SK-N-SH treated with all-trans-retinoic acid at 6 μM for 48 hours (cell line): ENCODE measurements around the gene CGREF1.

ENCODE experiments used
- ATAC-seq: fragments of 200-7000 bp; cut with Tn5 transposase; 3 replicates; pipeline ENCODE4 v1.9.1; 2020; ENCODE audit warnings: mild to moderate bottlenecking, moderate library complexity
- BACH2 ChIP-seq: fragments of 250-450 bp; sonication (Bioruptor Pico); IDR thresholded peaks from 2 replicates; pipeline ENCODE4 v1.9.0; 2021; ENCODE audit warnings: mild to moderate bottlenecking, borderline replicate concordance
- CSDC2 ChIP-seq: fragments of 250-450 bp; sonication (Bioruptor Pico); IDR thresholded peaks from 2 replicates; pipeline ENCODE4 v1.5.0; 2020; ENCODE audit warnings: mild to moderate bottlenecking, moderate library complexity
- CSRNP3 ChIP-seq: fragments of 250-450 bp; sonication (Bioruptor Pico); IDR thresholded peaks from 2 replicates; pipeline ENCODE4 v1.5.1; 2021; ENCODE audit warnings: mild to moderate bottlenecking, moderate library complexity
- ESRRG ChIP-seq: fragments of 250-450 bp; sonication (Bioruptor Pico); IDR thresholded peaks from 2 replicates; pipeline ENCODE4 v1.6.1; 2021; ENCODE audit warnings: mild to moderate bottlenecking
- GLIS3 ChIP-seq: fragments of 250-450 bp; sonication (Bioruptor Pico); IDR thresholded peaks from 2 replicates; pipeline ENCODE4 v1.5.0; 2020; ENCODE audit warnings: mild to moderate bottlenecking, moderate library complexity
- ISL1 ChIP-seq: fragments of 250-450 bp; sonication (Bioruptor Pico); IDR thresholded peaks from 2 replicates; pipeline ENCODE4 v2.1.2; 2022; ENCODE audit warnings: mild to moderate bottlenecking, moderate library complexity
- OSR1 ChIP-seq: fragments of 250-450 bp; sonication (Bioruptor Pico); IDR thresholded peaks from 2 replicates; pipeline ENCODE4 v1.8.0; 2022; ENCODE audit warnings: moderate library complexity, mild to moderate bottlenecking, inconsistent platforms
- PPARA ChIP-seq: fragments of 250-450 bp; sonication (Bioruptor Pico); IDR thresholded peaks from 2 replicates; pipeline ENCODE4 v1.5.0; 2020; ENCODE audit warnings: mild to moderate bottlenecking, borderline replicate concordance
- SNAI2 ChIP-seq: fragments of 250-450 bp; sonication (Bioruptor Pico); IDR thresholded peaks from 2 replicates; pipeline ENCODE4 v1.5.0; 2020; ENCODE audit warnings: mild to moderate bottlenecking, moderate library complexity
- TCF4 ChIP-seq: fragments of 250-450 bp; sonication (Bioruptor Pico); IDR thresholded peaks from 2 replicates; pipeline ENCODE4 v1.8.0; 2021; ENCODE audit warnings: mild to moderate bottlenecking, moderate library complexity, borderline replicate concordance
- ZC3H10 ChIP-seq: fragments of 250-450 bp; sonication (Bioruptor Pico); IDR thresholded peaks from 2 replicates; pipeline ENCODE4 v1.5.1; 2021; ENCODE audit warnings: mild to moderate bottlenecking, moderate library complexity
- ZFP3 ChIP-seq: fragments of 250-450 bp; sonication (Bioruptor Pico); IDR thresholded peaks from 2 replicates; pipeline ENCODE4 v1.5.0; 2020; ENCODE audit warnings: mild to moderate bottlenecking, moderate library complexity
- ZNF565 ChIP-seq: fragments of 450-650 bp; formaldehyde crosslinking; conservative IDR thresholded peaks from 2 replicates; pipeline ENCODE4 v1.5.0; 2020; ENCODE audit warnings: low read depth, mild to moderate bottlenecking, moderate library complexity
- ZNF70 ChIP-seq: fragments of 450-650 bp; formaldehyde crosslinking; IDR thresholded peaks from 2 replicates; pipeline ENCODE4 v1.5.0; 2020; ENCODE audit warnings: mild to moderate bottlenecking, moderate library complexity
- ZNF8 ChIP-seq: fragments of 450-650 bp; formaldehyde crosslinking; IDR thresholded peaks from 2 replicates; pipeline ENCODE4 v1.5.0; 2020; ENCODE audit warnings: mild to moderate bottlenecking, moderate library complexity
- TF ChIP-seq, protein P1 (sequence below): fragments of 250-450 bp; sonication (Bioruptor Pico); IDR thresholded peaks from 2 replicates; pipeline ENCODE4 v1.5.1; 2020; ENCODE audit warnings: low read depth, mild to moderate bottlenecking, moderate library complexity
- TF ChIP-seq, protein P2 (sequence below): fragments of 250-450 bp; sonication (Bioruptor Pico); IDR thresholded peaks from 2 replicates; pipeline ENCODE4 v1.8.0; 2020; ENCODE audit warnings: mild to moderate bottlenecking, moderate library complexity, borderline replicate concordance
- TF ChIP-seq, protein P3 (sequence below): fragments of 250-450 bp; sonication (Bioruptor Pico); IDR thresholded peaks from 2 replicates; pipeline ENCODE4 v1.8.0; 2021; ENCODE audit warnings: low read depth, mild to moderate bottlenecking, moderate library complexity, borderline replicate concordance

CGREF1 gene

DNA sequence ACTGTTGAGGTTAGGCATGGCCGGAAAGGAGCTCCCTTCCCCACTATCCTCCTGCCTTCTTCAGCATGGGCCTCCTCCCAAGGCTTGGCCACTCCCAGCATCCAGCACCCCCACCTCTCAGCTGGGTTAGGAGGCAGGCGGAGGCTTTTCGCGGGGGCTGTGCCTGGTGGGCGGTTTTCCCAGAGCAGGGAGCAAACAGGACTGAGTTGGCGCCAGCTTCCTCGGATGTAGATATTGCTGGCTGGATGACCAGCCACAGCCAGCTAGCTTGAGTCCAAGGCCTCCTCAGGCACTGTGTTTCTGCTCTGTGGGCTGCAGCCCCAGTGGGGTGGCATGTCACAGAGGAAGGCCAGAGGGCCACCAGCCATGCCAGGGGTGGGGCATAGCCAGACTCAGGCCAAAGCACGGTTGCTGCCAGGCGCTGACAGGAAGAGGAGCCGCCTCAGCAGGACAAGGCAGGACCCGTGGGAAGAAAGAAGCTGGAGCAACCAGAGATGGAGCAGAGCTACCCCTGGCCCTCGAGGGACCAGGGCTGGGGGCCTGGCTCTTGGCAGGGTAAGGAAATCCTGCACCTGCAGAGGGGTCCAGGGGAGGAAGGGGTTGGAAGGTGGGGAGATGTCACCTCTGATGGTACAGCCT lies 30.0 kb upstream of the CGREF1 start, which contains the start of gene TCF23:
TSS of gene TCF23 (plus strand) at position 204 of the 639 bp plus-strand sequence. CDS start at position 334, 130 bp downstream.
- ATAC-seq = no peak
- TF ChIP-seq GLIS3 (no peak), BACH2 (no peak), ZC3H10 (no peak)

DNA sequence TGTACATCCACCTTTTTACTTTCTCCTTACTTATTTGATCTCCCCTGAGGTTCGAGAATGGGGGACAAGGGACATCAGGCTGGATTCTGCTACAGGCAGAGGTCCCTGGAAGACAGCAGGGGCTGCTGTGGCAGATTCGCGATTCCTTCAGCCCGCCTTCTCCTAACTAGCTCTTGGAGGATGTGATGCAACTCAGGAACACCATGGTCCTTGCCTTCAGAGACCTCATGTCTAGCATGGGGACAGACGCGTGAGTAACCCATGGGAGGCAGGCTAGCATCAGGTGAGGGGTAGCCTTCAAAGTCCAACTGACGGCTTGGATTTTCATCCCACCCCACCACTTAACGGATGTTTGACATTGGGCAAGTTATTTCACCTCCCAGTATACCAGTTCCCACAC lies 29.0 kb upstream of the CGREF1 start:
- TF ChIP-seq BACH2 (no peak), ZNF565 (no peak)

GRCh38 chr2:27145682-27146081 lies 26.8 kb upstream of the CGREF1 start:
- ATAC-seq = no peak
- TF ChIP-seq ISL1 (CRISPR knock-in tag) (no peak), ZFP3 (no peak), PPARA (CRISPR knock-in tag) (no peak), OSR1 (CRISPR knock-in tag) (no peak), ZC3H10 (no peak), CSRNP3 (no peak), ZNF70 (CRISPR knock-in tag) (no peak), BACH2 (no peak)
- TF ChIP-seq, protein P1, sequence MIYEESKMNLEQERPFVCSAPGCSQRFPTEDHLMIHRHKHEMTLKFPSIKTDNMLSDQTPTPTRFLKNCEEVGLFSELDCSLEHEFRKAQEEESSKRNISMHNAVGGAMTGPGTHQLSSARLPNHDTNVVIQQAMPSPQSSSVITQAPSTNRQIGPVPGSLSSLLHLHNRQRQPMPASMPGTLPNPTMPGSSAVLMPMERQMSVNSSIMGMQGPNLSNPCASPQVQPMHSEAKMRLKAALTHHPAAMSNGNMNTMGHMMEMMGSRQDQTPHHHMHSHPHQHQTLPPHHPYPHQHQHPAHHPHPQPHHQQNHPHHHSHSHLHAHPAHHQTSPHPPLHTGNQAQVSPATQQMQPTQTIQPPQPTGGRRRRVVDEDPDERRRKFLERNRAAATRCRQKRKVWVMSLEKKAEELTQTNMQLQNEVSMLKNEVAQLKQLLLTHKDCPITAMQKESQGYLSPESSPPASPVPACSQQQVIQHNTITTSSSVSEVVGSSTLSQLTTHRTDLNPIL (CRISPR knock-in tag) = no peak
- TF ChIP-seq, protein P2, sequence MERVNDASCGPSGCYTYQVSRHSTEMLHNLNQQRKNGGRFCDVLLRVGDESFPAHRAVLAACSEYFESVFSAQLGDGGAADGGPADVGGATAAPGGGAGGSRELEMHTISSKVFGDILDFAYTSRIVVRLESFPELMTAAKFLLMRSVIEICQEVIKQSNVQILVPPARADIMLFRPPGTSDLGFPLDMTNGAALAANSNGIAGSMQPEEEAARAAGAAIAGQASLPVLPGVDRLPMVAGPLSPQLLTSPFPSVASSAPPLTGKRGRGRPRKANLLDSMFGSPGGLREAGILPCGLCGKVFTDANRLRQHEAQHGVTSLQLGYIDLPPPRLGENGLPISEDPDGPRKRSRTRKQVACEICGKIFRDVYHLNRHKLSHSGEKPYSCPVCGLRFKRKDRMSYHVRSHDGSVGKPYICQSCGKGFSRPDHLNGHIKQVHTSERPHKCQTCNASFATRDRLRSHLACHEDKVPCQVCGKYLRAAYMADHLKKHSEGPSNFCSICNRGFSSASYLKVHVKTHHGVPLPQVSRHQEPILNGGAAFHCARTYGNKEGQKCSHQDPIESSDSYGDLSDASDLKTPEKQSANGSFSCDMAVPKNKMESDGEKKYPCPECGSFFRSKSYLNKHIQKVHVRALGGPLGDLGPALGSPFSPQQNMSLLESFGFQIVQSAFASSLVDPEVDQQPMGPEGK (CRISPR knock-in tag) = no peak

More for the DNA sequence above, 29.0 kb upstream of the CGREF1 start:
- no peak for ATAC-seq

- no peak for ATAC-seq
- TF ChIP-seq SNAI2 (CRISPR knock-in tag) (no peak), ESRRG (CRISPR knock-in tag) (no peak), CSDC2 (no peak)
- TF ChIP-seq, protein P3, sequence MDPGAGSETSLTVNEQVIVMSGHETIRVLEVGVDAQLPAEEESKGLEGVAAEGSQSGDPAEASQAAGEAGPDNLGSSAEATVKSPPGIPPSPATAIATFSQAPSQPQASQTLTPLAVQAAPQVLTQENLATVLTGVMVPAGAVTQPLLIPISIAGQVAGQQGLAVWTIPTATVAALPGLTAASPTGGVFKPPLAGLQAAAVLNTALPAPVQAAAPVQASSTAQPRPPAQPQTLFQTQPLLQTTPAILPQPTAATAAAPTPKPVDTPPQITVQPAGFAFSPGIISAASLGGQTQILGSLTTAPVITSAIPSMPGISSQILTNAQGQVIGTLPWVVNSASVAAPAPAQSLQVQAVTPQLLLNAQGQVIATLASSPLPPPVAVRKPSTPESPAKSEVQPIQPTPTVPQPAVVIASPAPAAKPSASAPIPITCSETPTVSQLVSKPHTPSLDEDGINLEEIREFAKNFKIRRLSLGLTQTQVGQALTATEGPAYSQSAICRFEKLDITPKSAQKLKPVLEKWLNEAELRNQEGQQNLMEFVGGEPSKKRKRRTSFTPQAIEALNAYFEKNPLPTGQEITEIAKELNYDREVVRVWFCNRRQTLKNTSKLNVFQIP (CRISPR knock-in tag) = no peak
These were observed 24.4 kb upstream of the CGREF1 start for GRCh38 chr2:27143285-27143684.

DNA sequence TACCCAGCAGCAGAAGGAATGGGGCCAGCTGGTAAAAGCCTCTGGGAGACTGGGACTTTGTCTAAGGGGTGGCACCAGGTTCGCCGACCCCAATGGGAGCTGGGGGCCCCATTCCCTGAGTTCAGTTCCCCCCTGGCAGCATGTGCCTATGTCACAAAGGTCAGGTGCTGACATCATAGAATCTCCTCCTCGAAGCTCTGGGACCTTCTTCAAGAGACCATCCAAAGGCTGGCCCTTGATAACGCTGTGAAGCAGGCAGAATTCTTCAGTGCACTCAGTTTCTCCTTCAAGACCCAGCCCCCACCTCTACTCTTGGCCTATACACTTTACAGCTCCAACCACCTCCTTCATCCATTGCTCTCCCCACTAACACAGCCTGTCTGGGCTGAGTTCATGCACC lies 20.4 kb upstream of the CGREF1 start, which contains the start of gene PRR30:
TSS of gene PRR30 (minus strand) at position 101 of the 400 bp plus-strand sequence. CDS start 1,081 bp downstream, outside the sequence.
- no peak for ATAC-seq
- TF ChIP-seq ZNF8 (CRISPR knock-in tag) (no peak), ZC3H10 (no peak), ZFP3 (no peak), BACH2 (no peak), PPARA (CRISPR knock-in tag) (no peak), CSRNP3 (no peak), TCF4 (CRISPR knock-in tag) (no peak), CSDC2 (no peak), ISL1 (CRISPR knock-in tag) (no peak)
- TF ChIP-seq, protein P1 (CRISPR knock-in tag) = no peak
- TF ChIP-seq, protein P2 (CRISPR knock-in tag) = no peak
